Pancreas (tissue), 10 donors: ENCODE results near the gene RDX. TPM values are rescaled to one million over a fixed set of nuclear protein-coding genes. Genes with fewer than 3 reads are reported as not detected.
A peak's percentile ranks its signal among the peaks of the same experiment; 100 is the strongest.
"Not testable (repeated sequence)": the region's sequence is repeated elsewhere in the genome, so short reads cannot be mapped to it uniquely, and the experiment has no call there.

Experiments
- ATAC-seq, 4 donors: fragments of 200-7000 bp; cut with Tn5 transposase; one replicate each; pipeline versions ENCODE4 v1.8.0 to v1.9.1; 2020; ENCODE audit warnings: mild to moderate bottlenecking in 4 of 4, moderate library complexity in 4 of 4
- DNase-seq, 6 donors: peaks; one replicate each; pipeline ENCODE4 v3.0.0-alpha.2; 2020
- FAIRE-seq: peaks from 2 replicates; lab custom pipeline; 2012; peaks lifted over from hg19 to GRCh38; lab: Jason Lieb, UNC
- H3K27ac ChIP-seq, 4 donors: fragments of 200-600 bp; sonication (generic); 1 replicate in 3 of 4; 2 replicates in 1 of 4; pipeline versions ENCODE4 v1.5.0 to v1.8.0; 2020
- H3K27me3 ChIP-seq, 4 donors: fragments of 200-600 bp; one replicate each; pipeline ENCODE4 v1.8.0; 2021
- H3K36me3 ChIP-seq, 3 donors: fragments of 200-600 bp; sonication (generic) in 1 of 3; one replicate each; pipeline versions ENCODE4 v1.5.0 to v1.8.0; 2020 to 2021
- H3K4me1 ChIP-seq, 3 donors: fragments of 200-600 bp; one replicate each; pipeline ENCODE4 v1.8.0; 2021
- H3K4me3 ChIP-seq, 4 donors: fragments of 200-600 bp; sonication (generic) in 2 of 4; one replicate each; pipeline versions ENCODE4 v1.5.0 to v1.8.0; 2020 to 2021
- H3K9me3 ChIP-seq, 4 donors: fragments of 200-600 bp; one replicate each; pipeline ENCODE4 v1.8.0; 2021
- CTCF ChIP-seq, 4 donors: fragments of 200-600 bp; sonication (generic) in 3 of 4; IDR thresholded peaks; one replicate each; pipeline versions ENCODE4 v1.5.0 to v1.8.0; 2021; ENCODE audit warnings: antibody characterized with exemption in 4 of 4
- WGBS, 2 donors: extraction: QIAGEN DNeasy Blood & Tissue Kit; methylation state at CpG; one replicate each; pipeline ENCODE4 v1.1.7; 2013; 5-methylcytosine and 5-hydroxymethylcytosine counted together
- intact Hi-C, 3 donors: fragments of 100-400 bp; cut with DNase I; formaldehyde crosslinking; loops; one replicate each; pipeline versions ENCODE4 v1.11.1 to v1.14.2; 2022
- polyA plus RNA-seq, 2 donors: library from polyadenylated mRNA; stranded (reverse); fragments of 200-250 nt; gene quantifications; one replicate each; pipeline ENCODE4 v1.2.3, GENCODE V29; 2013
- total RNA-seq, 6 donors: library from RNA; stranded (reverse); fragmentation: NEBNext Ultra II Directional in 4 of 6; extraction: Animal tissue kit (Norgen Biotek cat#: 25700) in 4 of 6; gene quantifications; one replicate each; pipeline versions ENCODE4 v1.2.1 to v1.2.4, GENCODE V29; 2021 to 2023
- donor health status: healthy with polysubstance abuse.
- donor health status: DM: no; HTN: no; CAD: no; lungs with moderate emphysema.
- donor health status: DM: no; HTN: no; CAD: no.
- donor health status: control.
- donor health status: control.
- donor health status: Bipolar disorder and iron deficiency.
- donor health status: DM: yes; HTN: yes; CAD: no.
- donor health status: DM: no; HTN: no; CAD: no.
- donor health status: DM: no; HTN: no; CAD: no.
- donor health status: DM: yes; HTN: yes; CAD: no.

RDX gene
- total and polyA plus RNA-seq, 8 donors, result 11.4 to 97.1 (median 51.4) TPM

DNA sequence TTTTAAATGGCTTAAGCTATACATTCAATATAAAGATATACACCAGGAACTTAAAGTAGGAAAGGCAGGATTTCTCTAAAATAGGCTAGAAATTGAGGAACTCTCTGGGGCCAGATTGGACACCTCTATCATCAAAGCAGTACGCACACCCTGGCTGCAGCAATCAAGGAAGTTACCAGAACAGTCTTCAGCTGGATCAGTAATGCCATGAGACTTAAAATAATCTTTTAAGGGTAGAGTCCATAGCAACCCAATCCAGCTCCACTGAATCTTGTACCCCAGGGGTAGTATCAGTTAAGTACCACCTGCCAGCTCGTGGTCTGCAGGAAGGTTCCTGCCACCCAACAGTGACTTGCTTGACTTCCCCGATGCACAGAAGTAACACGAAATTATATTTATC lies 3.0 kb downstream of the RDX start:
- peaks cover 13 to 34% (median 25%) of the 10 kb centered on the region in 3 donors for H3K4me1 ChIP-seq
- H3K9me3 ChIP-seq, result no peaks in the 10 kb centered on the region
- H3K36me3 ChIP-seq, result no peaks in the 10 kb centered on the region
- ATAC-seq (peak in 1 of 4 donors; percentile 15), DNase-seq (no peak), FAIRE-seq (no peak)
- intact Hi-C loops, result no loop called here
- no peaks in the 10 kb centered on the region for H3K27me3 ChIP-seq
- no peak for TF ChIP-seq CTCF (IDR thresholded peaks at IDR 0.05)
- WGBS, 2 donors, result 41 to 49% methylated on average over 4 of the region's 4 CpGs
- H3K4me3 ChIP-seq, result peak overlapping the region in 2 of 4 donors; percentile 8 to 94
- peak overlapping the region in 2 of 4 donors; percentile 1 to 97 for H3K27ac ChIP-seq

- H3K27me3 ChIP-seq, H3K36me3 ChIP-seq, FAIRE-seq, intact Hi-C loops, ATAC-seq, DNase-seq, H3K4me3 ChIP-seq, H3K9me3 ChIP-seq, H3K27ac ChIP-seq: not testable (repeated sequence)
- WGBS, 2 donors, result 86 to 87% methylated on average over 4 of the region's 4 CpGs
- peaks cover 13 to 37% (median 24%) of the 10 kb centered on the region in 3 donors for H3K4me1 ChIP-seq
Observed at GRCh38 chr11:110292146-110292545, 4.3 kb downstream of the RDX start.

- Histone ChIP-seq H3K4me3 (no peak overlapping the region), H3K27me3 (no peaks in the 10 kb centered on the region), H3K4me1 (peaks cover 13 to 36% (median 33%) of the 10 kb centered on the region in 3 donors), H3K36me3 (no peaks in the 10 kb centered on the region), H3K9me3 (no peaks in the 10 kb centered on the region), H3K27ac (no peak overlapping the region)
- intact Hi-C loops, result no loop called here
- TF ChIP-seq CTCF (IDR thresholded peaks at IDR 0.05), result no peak
- ATAC-seq (no peak), FAIRE-seq (no peak), DNase-seq (no peak)
- WGBS, 2 donors, result 80 to 88% methylated on average over 7 of the region's 7 CpGs
Observed at GRCh38 chr11:110290591-110291334, 5.7 kb downstream of the RDX start.

- Histone ChIP-seq H3K9me3 (no peaks in the 10 kb centered on the region), H3K4me3 (no peak overlapping the region), H3K27ac (no peak overlapping the region), H3K27me3 (no peaks in the 10 kb centered on the region), H3K36me3 (no peaks in the 10 kb centered on the region), H3K4me1 (peaks cover 13 to 33% (median 32%) of the 10 kb centered on the region in 3 donors)
- no peak for ATAC-seq
- no peak for TF ChIP-seq CTCF (IDR thresholded peaks at IDR 0.05)
- no peak for DNase-seq
- 90 to 93% methylated on average over 10 of the region's 10 CpGs for WGBS, 2 donors
- FAIRE-seq, result no peak
- intact Hi-C loops, result no loop called here
Observed at GRCh38 chr11:110289472-110289871, 6.9 kb downstream of the RDX start.

GRCh38 chr11:110287537-110287936 lies 8.9 kb downstream of the RDX start:
- no peak for TF ChIP-seq CTCF (IDR thresholded peaks at IDR 0.05)
- no peak for DNase-seq
- H3K36me3 ChIP-seq, result no peaks in the 10 kb centered on the region
- 83 to 84% methylated on average over 1 of the region's 1 CpG for WGBS, 2 donors
- FAIRE-seq, result no peak
- intact Hi-C loops, result no loop called here
- ATAC-seq, result peak in 1 of 4 donors; percentile 31
- H3K4me3 ChIP-seq, result no peak overlapping the region
- H3K27ac ChIP-seq, result no peak overlapping the region
- H3K4me1 ChIP-seq, result peaks cover 0 to 30% (median 24%) of the 10 kb centered on the region in 3 donors
- H3K27me3 ChIP-seq, result no peaks in the 10 kb centered on the region
- no peaks in the 10 kb centered on the region for H3K9me3 ChIP-seq
